Activated CD4-positive, alpha-beta T cell treated with anti-CD3 and anti-CD28 coated beads, Interleukin-2, amount 50 U/mL, for 48 hours (primary cell): ENCODE measurements around the gene EYS.
"Not testable (repeated sequence)": the region's sequence is repeated elsewhere in the genome, so short reads cannot be mapped to it uniquely, and the experiment has no call there.

Experiments used
- DNase-seq, 2 experiments: peaks; one replicate each; pipeline ENCODE4 v3.0.0-alpha.2; 2020

Gene EYS

DNA sequence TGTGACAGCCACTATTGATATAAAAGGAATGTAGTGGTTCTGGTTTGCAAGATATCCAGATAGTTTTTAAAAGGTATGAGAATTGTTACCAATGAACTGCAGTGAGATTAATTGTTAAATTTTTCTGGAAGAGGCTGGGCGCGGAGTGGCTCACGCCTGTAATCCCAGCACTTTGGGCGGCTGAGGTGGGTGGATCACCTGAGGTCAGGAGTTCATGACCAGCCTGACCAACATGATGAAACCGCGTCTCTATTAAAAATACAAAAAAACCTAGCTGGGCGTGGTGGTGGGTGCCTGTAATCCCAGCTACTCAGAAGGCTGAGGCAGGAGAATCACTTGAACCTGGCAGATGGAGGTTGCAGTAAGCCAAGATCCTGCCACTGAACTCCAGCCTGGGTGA, 1906.6 kb downstream of the EYS start:
- not testable (repeated sequence) for DNase-seq

DNA sequence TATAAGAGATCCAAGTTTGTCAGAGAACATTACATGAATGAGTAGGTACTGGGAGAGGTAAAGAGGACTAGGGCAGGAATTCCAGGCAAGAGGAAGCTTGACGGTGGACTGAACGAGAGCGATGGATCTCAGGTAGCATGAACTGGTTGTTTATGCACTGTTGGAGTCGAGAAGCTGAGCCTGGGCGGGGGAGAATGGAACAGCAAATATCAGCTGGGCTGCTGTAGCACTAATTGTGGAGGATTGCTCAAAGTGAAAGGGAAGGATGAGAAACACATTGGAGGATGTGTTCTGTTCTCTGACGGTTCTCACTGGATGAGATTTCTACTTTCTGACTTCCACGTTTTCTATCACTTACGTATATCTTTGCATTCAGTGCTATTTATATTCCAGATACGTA, 1907.2 kb downstream of the EYS start:
- DNase-seq = no peak

DNA sequence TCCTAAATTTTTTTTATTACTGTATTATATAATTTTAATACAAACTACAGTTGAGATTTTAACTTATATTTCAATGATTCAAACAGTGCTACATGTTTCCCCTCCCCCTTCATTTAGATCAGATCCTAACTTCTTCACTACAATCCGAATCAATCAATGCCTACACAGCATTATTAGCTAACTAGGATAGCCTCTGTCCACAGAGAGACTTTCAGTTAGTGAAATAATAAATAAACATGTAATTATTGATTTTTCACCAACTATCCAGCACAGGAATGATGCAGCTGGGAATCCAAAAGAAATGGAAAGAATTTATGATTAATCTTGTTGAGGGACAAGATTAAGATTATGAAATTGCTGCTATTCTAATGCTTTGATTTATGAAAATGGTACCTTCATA, 1907.7 kb downstream of the EYS start:
- no peak for DNase-seq

DNA sequence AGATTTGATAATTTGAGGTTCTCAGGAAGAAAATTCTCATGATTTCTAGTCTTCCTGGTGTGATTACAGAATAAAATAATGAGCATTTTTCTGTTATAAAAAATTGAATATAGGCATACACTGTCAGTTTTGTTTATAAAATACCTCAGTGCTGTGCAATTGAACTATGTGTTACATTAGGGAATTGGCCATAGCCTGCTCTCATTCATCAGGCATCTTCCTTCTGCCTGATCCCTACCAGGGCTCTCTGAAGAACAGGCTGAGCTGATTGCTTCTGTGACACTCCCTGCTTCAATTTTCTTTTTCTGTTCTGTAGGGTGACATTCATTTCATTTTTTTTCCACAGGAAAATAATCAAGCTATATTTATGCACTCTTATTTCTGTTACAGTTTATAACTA, 1908.6 kb downstream of the EYS start:
- DNase-seq = no peak

DNA sequence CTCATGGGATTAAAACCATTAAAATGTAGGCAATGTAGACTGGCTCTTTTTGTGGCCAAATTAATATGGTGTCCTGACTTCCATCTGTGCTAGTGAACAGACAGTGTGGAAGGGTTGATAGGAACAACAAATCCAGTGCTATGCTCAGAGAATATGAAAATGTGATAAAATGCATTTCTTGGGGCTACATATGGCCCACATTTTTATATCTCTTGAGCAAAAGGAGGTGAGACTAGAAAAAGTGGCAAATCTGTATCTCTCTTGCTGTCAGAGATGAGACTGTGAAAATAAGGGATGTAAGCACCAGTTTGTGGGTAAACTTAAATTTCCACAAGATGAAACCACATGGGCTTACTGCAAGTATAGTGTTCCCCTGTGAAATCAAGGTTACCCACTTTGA, 1909.3 kb downstream of the EYS start:
- DNase-seq = no peak

DNA sequence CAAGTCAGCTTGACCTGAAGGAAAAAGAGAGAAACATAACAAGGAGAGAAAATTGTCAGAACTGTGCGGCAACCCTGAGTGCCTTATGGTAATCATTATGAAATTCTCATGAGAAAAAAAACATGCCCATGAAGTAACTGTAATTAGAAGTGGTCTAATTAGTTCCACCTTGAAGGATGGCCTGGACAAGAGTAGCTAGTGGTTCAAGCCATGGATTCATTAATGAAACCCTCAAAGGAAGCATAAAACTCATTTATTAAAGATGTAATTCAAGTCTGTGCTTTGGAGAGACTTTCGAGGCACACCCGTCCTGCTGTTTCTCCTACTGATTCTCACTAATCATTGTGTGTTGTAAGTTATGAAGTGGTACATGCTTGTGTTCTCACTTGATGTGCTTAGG, 1911.2 kb downstream of the EYS start:
- DNase-seq = no peak

DNA sequence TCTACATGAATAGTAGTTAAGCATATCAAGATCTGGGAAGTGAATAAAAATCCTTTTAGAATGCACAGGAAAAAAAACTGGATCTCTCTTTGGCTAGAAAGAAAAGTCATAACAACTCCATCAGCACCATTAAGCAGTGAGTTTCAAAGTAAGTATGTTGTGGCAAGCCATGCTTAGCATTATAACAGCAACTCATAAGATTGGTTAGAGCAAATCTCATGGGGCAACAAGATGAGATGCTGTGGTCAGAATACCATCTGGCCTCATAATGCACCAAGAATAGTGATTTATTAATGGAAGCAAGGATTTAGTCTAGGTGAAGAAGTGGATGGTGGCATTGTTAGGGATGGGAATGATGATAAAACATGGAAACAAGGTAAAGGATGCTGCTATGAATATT, 1912.0 kb downstream of the EYS start:
- no peak for DNase-seq

DNA sequence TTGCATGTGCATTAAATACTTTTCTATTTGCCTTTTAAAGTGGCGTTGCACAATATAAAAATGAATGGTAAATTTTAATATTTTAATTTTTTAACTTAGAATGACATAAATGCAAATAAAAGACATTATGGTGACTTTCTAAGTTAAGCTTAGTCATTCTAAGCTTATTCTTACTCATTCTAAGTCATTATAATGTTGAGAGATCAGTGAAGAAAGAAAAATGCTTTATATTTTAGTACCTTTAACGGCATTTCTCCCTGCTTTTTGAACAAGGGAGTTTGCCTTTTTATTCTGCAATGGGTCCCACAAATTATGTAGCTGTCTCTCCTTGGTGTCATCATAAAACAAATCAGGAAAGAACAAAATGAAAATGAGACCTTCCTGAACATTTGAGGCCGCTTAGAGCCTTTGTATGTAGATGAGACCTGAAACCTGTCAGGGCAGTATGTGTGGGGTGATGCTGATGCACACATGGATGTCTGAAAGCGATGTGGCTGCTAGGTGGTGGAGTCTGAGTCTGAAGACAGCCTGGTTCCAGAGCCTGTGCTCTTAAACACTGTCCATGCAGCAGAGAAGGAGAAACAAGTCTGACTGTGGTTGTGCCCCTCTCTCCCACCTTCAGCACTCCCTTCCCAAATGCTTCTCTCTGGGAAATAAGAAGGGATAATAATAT, 1913.4 kb downstream of the EYS start:
- no peak for DNase-seq

DNA sequence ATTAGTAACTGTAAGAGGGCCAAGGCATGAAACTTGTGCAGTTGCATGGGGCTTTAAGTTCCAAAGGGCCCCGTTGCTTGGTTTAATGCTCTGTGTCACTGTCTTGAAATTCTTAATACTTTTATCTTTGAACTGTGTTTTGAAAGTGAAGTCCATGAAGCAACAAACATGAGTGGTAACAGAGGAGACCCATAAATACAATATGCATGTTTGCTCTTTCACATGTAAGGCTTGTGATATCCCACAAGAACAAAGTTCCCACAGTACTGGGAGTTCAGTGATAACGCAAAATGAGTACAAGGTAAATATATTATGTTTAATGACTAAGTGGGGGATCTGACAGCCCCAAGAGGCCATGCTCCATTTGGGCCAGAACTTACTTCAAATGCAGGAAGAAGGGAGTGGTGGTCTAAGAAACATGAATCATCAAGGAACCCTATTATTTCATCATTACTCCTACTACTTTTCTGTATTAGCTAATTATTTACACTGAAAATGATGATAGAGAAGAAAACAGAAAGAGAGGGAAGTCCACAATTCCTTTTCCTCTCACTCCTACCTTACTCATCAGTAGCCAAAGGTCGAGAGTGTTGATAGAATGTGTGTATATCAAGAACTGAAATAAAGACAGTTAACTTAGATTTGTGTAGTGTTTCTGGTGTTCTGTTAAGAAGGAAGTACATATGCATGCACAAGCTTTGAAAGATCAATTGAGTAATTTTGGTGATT, 1914.1 kb downstream of the EYS start:
- no peak for DNase-seq

DNA sequence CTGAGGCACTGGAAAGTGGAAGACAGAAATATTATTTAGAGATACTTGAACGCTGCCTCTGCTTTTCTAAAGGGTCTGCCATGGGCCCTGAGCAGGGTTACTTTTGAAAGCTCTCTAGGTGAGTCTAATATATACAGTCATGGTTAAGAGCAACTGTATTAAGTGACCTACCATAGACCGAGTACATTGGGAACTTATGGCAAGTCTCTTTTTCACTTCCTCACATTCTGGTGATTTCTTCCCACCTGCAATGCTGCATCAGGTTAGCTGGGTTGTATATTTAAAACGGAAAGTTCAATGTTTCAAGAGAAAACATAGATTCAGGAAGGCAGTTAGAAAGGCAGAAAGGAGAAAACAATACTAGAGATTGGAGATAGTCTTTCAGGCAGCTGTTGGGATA, 1916.7 kb downstream of the EYS start:
- no peak for DNase-seq

DNA sequence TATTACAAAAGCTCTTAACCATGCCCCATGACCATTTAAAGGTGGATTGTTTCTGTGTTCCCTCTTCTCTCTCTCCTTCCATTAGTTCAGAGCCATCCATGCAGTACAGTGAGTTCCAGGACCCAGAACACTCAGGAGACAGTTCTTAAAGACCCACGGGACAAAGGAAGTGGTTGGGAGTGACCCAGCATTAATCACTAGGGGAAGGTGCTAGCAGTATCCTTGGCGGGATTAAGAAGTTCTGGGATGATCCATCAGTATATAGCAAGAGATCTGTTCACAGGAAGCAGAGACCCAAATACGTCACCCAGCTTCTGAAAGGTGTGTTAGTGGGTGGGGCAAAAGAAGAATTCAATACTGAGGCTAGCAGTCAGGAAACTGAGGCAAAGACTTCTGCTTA, 1917.3 kb downstream of the EYS start:
- no peak for DNase-seq

DNA sequence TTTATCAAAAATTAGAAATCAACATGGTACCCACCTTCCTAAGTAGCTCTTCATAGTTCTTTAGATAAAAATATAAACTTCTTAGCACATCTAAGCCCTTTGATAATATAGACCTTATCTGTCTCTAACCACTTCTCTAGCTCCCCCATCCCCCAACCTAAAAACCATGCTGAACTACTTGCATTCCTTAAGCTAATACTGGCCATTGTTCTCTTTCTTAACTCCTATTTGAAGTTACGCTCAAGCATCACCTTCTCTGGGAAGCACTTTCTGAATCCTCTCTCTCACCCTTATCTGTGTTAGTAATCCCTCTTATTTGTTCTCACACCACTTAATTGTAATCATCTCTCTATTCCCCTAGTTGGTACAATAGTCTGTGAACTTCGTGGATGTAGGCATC, 1918.5 kb downstream of the EYS start:
- no peak for DNase-seq

DNA sequence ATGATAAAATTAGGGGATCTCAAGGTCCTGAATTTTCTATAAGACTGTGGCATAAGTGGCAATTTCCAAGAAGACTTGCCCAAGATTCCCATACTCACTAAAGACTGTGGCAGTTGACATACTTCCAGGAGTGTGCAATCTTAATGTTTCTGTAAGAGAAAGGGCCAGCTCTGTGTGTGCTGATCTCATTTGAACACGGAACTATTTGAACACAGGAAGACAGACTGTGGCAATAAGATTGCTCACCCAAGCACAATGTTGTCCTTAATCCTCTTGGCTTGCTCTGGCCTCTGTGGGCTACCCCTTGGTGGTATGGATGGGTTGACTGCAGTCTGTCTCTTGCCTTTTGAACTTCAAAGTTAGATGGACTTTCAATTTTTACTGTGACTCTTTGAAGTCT, 1920.0 kb downstream of the EYS start:
- DNase-seq = no peak

DNA sequence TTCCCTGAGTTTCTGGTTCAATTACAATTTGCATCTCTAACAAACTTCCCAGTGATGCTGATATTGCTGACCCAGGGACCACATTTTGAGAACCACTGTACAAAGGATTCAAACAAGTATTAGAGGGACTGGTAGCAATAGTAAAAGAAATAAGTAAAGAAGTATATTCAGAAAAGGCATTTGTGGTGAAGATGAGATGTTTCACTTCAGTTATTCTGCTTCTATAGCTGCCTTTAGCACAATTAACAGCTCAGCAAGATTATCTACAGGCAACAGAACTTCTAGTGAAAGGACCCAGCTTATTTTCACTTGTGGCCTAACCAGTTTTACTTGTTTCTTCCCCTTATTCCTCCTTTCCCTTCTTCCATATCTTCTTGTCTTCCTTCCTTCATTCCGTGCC, 1922.0 kb downstream of the EYS start:
- DNase-seq = no peak

DNA sequence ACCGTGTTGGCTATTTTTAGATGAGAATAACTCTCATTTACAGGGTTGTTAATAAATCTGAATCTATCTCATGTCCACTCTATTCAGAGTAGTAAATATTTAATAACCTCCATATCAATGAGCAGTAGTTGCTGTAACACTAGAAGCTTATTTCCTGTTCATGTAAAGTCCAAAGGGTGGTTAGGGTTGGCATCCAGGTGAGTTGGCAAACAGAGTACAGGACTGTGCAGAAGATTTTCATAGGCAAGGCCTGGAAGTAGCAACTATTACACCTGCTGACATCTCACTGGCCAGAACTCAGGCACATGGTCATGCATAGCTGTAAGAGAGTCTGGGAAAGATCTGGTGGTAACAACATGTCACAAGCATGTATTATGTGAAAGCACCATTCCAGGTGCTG, 1923.9 kb downstream of the EYS start:
- DNase-seq = no peak

DNA sequence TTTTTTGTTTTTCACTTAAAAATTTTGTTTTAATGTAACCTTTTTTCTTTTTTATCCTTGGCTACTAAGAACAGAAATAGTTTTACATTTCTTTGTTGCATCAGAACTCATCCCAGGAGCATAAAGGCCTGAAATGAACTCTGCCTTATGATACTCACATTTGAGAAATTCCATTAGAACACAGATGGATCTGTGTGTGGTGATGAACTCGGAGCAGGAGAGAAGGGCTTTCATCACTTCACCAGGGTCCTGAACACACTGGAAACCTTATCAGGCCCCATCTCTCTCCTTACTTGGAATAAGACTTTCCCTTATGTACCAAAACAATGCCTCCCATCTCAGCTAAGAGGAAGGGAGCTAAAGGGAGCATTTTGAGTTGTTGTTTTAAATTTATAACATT, 1932.1 kb downstream of the EYS start:
- DNase-seq = no peak

DNA sequence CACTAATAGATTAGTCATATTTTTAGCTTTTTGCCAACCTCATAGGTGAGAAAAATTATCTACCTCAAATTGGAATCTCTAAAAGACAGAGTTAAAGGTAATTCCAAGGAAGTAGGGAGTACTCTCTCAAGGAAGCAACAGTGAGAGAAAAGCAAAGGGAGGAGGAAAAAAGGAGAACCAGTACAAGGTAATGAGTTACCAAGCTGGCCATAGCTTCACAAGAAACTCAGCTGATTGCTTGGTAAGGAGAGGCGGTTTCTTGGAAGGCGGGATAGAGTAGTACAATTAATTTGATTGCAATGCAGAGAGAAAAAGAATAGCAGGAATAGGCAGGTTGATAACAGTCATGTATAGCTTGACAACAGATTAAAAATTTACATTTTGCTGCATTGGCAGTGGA, 1933.8 kb downstream of the EYS start:
- DNase-seq = no peak

DNA sequence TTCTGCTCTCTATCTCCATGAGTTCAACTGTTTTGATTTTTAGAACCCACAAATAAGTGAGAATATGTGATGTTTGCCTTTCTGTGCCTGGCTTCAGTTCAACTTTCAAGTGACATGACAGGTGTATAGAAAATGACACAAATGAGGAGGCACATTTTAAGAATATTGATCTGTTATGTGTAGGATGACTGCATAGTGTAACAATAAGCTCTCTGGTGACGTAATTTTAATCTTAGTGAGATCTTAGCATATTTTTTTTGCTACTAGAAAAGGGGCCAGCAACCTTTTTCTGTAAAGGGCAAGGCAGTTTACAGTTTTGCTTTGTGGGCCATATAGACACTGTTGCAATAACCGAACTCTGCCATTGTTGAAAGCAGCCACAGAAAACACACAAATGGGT, 1941.2 kb downstream of the EYS start:
- no peak for DNase-seq

DNA sequence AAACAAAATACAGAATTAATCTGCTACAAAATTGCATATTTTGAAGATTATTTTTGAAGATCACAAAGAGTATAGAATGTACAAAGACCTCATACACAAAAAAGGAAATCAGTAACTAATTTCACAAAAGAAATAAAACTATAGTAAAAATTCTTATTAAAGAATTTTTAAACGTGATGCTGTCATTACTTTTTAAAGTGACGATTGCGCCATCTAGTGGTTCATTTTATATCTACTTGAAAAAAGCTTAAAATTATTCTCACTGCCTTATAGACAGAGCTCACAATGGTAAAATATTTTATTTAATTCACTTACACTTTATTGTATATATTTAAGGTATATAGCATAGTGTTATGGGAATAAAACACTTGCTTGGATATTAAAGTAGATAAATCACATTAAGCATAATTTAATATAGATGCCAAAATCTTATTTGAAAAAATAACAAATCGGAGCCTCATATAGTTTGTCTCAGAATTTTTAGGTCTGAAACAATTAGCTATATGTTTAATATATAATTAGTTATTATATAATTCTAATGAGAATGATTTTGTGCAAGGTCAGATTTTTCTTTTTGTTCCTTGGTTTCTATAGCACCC, 1942.6 kb downstream of the EYS start:
- DNase-seq = no peak

DNA sequence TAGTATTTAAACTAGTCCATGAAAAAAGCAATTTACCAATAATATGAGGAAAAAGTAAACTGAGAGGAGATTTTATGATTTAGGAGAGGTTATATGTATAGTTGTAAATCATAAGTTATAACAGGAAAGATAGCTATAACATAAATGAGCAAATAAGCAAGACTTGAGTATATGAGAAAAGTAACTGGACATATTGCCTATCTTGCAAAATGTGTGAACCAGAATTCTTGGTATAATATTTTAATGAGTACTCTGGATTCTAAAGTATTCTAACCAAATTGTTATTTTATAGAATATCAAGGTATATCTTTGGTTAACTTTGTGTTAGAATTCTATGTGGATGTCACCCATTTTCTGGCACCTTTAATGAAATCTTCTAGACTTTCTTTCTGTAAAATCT, 1946.8 kb downstream of the EYS start:
- DNase-seq = no peak

DNA sequence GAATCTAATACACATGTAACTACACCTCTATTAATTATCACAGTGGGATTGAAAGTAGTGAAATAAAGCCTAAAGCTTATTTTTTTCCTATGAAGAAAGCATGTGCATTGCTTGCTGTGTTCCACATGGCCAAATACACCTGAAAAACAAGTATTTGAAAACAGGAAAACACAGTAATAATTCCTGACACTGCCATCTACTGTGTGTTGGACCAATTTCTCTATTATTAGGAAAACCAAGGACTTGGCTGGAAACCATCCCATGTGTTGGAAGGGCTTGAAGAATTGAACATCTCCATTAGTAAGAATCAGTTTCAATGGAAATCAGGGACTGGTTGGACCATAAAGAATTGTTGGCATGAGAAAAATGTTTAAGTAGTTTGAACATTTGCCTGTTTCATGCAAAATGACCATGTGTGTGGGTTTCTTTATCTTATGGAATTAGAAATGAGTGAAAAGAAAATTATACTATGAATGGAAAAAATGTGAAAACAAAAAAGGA, 1947.4 kb downstream of the EYS start:
- no peak for DNase-seq

DNA sequence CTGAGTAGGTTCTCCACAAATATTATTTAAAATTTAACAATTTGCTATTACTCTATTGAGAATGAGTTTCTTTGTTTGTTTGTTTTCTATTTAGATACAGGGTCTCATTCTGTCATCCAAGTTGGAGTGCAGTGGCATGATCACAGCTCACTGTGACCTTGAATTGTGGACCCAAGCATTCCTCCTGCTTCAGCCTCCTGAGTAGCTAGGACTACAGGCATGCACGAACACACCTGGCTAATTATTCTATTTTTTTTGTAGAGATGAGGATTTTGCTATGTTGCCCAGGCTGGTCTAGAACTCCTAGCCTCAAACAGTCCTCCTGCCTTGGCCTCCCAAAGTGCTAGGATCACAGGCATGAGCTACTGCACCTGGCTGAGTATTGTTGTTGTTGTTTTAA, 1949.2 kb downstream of the EYS start:
- no peak for DNase-seq

DNA sequence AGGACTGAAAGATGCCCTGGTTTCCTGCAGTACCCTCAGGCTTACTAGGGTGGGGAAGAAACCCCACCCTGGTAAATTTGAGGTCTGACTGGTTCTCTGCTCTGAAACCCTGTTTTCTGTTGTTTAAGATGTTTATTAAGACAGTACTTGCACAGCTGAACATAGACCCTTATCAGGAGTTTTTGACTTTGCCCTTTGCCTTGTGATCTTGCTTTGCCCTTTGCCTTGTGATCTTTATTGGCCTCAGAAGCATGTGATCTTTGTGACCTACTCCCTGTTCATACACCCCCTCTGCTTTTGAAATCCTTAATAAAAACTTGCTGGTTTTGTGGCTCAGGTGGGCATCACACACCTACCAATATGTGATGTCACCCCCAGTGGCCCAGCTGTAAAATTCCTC, 1949.8 kb downstream of the EYS start:
- not testable (repeated sequence) for DNase-seq

DNA sequence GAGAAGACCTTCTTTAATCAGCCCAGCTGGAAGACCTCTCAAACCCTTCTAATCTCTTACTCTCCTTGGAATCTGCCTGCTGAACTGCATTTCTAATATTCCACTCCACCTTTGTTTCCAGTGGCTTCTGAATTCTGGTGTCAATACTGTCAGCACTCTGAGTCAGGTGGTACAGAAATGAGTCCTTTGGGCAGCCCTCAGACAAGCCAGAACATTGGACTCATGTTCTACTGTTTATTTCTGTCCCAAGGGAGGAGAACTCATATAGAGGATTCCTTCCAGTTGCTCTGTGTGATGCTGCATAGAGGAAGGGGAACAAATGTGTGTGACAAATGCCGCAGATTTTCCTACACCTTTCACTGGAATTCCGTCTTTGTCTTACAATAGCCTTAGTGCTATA, 1956.6 kb downstream of the EYS start:
- no peak for DNase-seq
